HG03045 (cell line): Measurements from ENCODE around the gene NOXA1.

Source experiments
- ATAC-seq: cut with Tn5 transposase; IDR thresholded peaks from one replicate; pipeline ENCODE4 v1.9.1; 2021; ENCODE audit warnings: mild to moderate bottlenecking, moderate library complexity; ENCODE audit not compliant: unreplicated experiment

Gene NOXA1

DNA sequence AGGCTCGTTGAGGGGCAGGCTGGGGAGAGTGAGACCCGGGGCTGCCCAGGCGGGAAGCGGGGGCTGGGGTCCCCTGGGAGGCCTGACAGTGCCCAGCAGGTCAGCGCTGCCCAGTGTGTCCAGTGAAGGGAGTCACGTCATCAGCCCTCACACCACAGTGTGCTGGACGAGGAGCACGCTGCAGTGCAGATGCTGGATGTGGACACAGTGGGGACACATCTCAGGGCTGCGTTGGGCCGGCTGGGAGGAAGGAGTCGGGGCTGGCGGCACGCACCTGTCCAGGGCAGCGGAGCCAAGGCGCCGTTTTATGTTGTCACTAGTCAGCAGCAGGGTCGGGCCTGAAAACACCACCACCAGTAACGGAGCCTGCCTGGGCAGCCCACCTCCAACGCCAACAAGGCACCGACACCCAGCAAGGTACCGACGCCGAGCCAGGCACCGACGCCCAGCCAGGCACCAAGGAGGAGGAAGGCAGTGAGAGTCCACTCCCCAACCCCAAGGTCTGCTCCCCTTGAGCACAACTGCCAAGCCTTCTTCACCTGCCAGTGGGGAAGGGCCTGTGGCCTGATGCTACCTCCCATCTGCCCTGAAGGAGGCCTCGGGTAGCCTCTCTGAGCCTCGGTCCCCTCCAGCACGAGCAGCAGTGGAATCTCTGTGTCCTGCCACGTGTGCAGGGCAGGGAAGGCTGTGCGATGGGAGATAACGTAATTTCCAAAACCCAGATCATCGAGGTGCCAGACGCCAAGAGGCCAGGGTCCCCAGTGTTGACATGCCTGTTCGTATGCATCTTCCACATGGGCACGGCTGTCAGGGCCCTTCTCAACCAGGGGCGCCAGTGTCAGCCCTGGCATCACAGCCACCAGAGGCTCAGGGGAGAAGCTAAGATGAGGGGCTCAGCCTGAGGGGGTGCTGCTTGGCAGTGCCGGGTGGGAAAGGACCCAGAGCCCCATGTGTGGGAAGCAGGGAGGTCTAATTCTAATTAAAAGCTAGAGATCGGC is 57.8 kb downstream of the NOXA1 start:
- ATAC-seq, result no peak

DNA sequence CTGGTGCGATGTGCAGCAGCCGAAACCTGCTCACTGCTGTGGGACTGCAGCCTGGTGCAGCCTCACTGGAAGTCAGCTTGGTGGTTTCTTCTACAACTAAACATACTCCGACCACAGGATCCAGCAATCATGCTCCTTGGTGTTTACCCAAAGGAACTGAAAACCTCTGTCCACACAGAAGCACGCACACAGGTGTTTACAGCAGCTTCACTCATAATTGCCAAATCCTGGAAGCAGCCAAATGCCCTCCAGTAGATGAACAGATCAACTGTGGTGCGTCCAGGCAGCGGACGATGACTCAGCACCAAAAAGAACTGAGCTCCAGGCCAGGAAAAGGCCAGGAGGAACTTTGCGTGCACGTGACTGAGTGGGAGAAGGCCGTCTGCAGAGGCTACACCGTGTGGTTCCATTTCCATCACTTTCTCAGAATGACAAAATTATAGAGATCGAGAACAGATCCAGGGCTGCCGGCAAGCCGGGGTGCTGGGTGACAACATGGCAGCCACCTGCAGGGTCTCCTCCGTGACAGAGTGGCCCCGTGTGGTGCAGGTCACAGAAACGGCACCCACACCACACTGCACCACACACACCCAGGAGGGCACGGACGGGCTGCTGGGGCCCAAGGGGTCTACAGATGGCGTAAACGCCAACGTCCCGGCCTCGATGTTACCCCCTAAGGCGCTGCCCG is 59.0 kb downstream of the NOXA1 start:
- no peak for ATAC-seq
